HS-27A (cell line): ENCODE measurements around the gene TMEM132E.
"Not testable (repeated sequence)": the region's sequence is repeated elsewhere in the genome, so short reads cannot be mapped to it uniquely, and the experiment has no call there.

Source experiments
- DNase-seq: peaks from one replicate; pipeline ENCODE4 v3.0.0-alpha.2; 2012; ENCODE audit warnings: low read depth, missing footprints

Gene TMEM132E, protein sequence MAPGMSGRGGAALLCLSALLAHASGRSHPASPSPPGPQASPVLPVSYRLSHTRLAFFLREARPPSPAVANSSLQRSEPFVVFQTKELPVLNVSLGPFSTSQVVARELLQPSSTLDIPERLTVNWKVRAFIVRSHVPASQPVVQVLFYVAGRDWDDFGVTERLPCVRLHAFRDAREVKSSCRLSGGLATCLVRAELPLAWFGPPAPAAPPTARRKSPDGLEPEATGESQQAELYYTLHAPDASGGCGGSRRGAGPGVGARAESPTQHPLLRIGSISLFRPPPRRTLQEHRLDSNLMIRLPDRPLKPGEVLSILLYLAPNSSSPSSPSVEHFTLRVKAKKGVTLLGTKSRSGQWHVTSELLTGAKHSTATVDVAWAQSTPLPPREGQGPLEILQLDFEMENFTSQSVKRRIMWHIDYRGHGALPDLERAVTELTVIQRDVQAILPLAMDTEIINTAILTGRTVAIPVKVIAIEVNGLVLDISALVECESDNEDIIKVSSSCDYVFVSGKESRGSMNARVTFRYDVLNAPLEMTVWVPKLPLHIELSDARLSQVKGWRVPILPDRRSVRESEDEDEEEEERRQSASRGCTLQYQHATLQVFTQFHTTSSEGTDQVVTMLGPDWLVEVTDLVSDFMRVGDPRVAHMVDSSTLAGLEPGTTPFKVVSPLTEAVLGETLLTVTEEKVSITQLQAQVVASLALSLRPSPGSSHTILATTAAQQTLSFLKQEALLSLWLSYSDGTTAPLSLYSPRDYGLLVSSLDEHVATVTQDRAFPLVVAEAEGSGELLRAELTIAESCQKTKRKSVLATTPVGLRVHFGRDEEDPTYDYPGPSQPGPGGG (N-terminal part only)

DNA sequence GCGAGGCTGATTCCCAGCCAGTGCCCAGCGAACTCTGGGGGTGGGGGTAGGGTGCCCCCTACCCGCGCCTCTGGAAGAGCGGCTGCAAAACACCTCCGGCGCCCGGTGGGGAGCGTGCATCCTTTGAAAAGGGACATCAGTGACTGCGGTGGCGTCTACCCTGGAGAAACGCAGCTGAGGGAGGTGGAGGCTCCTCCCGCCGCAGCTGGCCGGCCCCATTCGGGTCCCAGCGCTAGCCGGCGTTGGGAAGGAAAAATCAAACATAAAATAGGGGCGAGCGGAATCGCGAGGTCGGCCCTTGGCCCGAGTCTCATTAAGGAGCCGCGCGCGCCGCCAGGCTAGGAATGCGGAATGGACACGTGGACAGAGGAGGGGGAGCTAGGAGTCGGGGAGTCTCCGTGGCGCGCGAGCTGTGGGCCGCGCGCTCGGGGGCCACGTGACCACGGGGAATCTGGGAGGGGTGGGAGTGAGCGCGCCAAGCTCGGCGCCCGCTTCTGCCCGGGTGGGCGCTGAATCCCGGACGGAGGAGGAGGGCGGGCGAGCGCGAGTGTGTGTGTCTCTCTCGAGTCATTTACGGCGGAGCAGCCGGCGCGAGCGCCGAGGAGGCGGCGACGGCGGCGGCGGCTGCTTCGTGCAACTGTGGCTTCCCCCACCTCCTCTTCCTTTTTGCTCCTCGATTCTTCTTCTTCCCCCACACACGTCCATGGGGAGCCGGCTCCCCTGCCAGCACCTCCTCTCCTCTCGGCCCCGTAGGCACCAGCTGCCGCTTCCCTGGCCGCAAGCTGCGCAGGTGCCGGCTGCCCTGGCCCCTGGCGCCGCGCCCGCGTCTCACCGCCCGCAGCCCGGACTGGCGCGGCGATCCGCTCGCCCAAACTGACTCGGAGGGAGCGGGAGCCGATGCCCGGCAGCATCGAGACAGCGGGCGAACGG, at the start of gene TMEM132E:
TMEM132E (plus strand) TSS at position 566 of the 930 bp plus-strand sequence. CDS start 1,495 bp downstream, outside the sequence.
- no peak for DNase-seq

GRCh38 chr17:34530918-34531317, 48.5 kb upstream of the TMEM132E start:
- no peak for DNase-seq

DNA sequence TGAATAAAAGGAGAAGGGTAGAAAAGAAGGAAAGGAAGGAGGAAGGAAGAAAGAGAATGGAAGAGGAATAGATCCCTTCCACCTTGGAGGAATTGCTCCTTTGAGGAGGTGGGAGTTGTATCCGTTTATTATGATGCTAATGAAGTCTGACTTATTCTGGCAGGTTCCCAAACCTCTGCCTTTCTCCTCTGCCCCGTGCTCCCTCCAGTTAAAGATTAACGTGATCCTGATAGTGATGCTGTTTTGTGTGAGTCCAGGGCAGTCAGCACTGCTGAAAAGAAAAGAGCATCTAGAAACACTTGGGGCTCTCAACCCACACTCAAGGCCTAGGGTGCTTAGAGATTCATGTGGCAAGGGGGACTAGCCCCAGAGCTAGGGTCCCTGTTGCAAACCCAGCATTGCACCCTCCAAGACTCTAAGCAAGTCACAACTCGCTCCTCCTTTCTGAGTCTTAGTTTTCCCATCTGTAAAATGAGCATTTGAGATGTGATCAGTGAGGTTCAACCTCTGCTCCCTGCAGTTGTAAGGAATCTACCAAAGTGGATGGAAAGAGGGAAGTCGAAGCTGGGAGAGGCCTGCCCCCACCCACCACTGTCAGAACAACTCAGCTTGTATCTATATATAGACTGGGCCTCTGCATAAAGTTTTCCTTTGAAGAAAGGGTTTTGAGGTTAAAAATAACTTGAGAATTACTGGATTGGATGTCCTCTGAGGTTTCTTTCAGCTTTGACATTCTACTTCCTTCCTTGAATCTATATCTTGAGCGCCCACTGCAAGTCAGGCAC, 46.9 kb upstream of the TMEM132E start:
- no peak for DNase-seq

- no peak for DNase-seq
Observed at GRCh38 chr17:34533806-34534527, 45.4 kb upstream of the TMEM132E start.

- DNase-seq, result no peak
Observed at GRCh38 chr17:34537445-34537844, 41.9 kb upstream of the TMEM132E start.

GRCh38 chr17:34538582-34538981, 40.8 kb upstream of the TMEM132E start:
- DNase-seq, result not testable (repeated sequence)

DNA sequence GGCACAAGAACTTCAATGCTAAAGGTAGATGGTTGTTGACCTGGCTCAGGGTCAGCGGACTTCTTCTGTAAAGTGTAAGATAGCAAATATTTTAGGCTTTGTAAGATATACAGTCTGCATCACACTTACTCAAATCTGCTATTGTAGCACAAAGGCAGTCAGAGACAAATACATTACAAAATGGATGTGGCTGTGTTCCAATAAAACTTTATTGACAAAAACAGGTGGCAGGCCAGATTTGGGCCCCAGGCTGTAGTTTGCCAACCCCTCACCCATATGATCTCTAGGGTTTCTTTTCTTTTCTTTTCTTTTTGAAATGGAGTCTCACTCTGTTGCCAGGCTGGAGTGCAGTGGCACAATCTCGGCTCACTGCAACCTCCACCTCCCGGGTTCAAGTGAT, 39.5 kb upstream of the TMEM132E start:
- DNase-seq, result no peak

GRCh38 chr17:34542700-34543336, 36.6 kb upstream of the TMEM132E start:
- DNase-seq, result no peak

DNA sequence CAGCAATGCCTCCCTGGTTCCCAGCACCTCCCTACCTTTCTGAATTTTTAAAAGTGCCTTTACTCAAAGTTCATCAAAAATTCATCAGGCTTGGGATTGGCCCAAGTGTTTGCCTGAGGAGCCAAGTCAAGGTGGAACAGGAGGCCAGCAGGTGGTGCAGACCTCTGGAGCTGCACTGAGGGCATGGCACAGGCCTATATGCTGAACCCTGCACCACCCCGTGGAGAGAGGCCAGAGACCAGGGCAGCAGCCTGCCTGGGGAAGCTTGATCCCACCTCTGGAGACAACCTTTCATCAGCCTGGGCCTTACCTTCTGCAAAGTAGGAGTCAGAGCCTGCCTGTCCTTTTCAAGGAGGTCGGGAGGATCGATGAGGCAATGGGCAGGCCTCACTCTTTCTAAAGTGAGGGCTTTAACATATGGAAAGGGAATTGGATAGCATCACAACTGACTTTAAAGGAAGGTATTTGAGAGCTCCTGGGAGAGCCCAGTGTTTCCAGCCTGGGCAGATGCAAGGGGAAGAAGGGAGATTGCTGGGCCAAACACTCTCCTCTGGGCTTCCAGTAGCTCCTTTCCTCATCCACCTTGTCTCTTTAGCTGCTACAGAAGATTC, 31.8 kb upstream of the TMEM132E start:
- DNase-seq, result no peak

- DNase-seq, result no peak
Observed at GRCh38 chr17:34549966-34550365, 29.4 kb upstream of the TMEM132E start.

- DNase-seq, result no peak
Observed at GRCh38 chr17:34553907-34554306, 25.5 kb upstream of the TMEM132E start.

- no peak for DNase-seq
Observed at GRCh38 chr17:34556384-34556783, 23.0 kb upstream of the TMEM132E start.

DNA sequence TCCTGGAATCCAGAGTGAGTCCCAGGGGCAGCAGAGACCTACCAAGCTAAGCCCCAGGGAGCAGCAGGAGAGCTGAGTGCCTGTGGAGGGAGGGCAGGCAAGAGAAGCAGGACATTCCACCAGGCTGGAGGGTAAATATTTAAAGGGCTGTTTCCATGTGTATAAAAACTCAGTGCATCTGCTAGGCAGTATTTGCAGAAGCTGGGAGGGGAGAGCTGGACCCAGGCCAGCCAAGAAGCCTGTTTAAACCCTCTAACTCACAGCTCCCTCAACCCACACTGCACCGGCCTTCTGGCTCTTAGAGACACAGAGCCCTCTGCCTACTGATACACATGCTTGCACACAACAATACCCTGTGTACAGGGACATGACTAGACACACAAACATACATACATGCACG, 22.5 kb upstream of the TMEM132E start:
- no peak for DNase-seq

DNA sequence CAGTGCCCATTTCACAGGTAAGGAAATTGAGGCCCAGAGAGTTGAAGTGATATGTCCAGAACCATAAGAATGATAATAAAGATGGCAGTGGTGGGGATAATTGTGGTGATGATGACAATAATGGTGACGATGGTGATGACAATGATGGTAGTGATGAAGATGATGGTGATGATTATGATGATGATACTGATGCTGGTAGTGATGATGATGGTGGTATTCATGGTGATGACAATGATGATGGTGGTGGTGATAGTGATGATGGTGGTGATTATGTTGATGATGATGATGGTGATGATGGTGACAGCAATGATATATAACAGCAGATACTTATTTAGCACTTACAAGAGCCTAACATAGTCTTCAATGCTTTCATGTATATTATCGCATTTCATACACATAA, 18.1 kb upstream of the TMEM132E start:
- DNase-seq, result no peak

- no peak for DNase-seq
Observed at GRCh38 chr17:34562387-34562786, 17.0 kb upstream of the TMEM132E start.

DNA sequence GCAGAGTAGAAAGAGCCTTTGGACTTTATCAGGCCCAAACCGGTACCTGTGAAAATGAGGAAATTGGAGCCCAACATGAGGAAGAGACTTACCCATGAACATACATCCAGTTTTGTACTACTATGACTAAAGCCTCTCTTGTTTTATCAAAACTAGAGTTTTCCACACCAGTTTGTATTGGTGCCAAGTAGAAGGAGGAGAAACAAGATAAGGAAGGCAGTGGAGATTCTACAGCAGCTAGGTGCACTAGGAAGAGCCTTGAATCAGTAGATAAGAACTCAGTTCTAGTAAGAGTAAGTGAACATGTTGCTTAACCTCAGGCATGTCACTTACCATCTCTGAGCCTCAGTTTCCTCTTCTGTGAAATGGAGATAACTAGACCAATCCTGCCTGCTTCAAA, 13.7 kb upstream of the TMEM132E start:
- no peak for DNase-seq

- DNase-seq, result no peak
Observed at GRCh38 chr17:34566201-34566600, 13.2 kb upstream of the TMEM132E start.

DNA sequence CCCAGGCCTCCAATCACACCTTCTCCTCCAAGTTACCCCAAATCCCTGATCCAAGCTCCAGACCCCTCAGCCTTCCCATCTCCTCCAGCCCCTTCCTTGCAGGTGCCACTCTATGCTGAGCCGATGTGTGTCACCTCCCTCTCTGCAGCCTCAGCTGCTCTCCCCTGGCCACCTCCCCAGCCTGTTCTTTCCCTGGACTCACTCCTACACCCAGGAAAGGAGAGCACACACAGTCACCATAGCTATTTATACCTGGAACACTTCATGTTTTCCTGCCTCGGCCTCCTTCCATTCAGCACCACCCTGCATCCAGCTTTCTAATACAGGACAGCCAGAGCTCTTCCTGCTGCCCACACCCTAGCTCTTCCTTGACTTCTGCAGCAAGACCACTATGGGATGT, 12.5 kb upstream of the TMEM132E start:
- DNase-seq, result no peak

DNA sequence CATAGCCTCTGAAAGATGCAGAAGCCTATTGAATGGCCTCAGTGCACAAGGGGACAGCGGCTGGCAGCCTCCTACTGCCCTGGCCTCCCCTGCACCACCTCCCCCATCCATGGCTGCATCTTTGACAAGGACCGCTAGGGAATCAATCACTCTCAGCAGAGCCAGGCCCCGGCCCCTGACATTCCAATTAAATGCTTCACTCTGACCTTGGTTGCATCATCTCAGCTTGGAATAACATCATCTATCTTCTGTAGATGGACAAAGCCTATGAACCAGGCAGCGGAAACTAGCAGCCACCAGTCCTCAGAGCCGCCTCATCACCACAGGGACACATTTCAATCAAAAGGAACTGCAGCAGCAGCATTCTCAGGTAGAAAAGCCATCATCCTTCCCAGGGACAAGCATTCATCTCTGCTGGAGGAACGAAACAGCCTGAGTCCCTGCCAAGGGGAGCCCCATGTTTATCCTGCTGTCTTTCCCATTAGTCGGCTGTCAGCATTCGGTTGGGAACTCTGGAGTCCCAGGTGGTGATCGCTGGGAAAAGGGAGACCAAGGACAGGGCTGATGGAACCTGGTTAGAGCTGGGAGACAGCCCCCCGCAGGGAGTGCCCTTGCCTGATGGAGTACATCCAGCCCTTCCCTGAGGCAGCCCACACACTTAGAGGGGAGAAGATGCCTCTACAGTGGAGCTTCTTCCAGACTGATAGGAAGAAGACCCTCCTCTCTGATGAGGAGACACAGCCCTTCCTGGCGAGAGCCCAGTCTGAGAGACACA, 11.5 kb upstream of the TMEM132E start:
- DNase-seq, result no peak
